ENCODE measurements around the gene IRAK2.
"Not testable (repeated sequence)": the region's sequence is repeated elsewhere in the genome, so short reads cannot be mapped to it uniquely, and the experiment has no call there.

Gene IRAK2

DNA sequence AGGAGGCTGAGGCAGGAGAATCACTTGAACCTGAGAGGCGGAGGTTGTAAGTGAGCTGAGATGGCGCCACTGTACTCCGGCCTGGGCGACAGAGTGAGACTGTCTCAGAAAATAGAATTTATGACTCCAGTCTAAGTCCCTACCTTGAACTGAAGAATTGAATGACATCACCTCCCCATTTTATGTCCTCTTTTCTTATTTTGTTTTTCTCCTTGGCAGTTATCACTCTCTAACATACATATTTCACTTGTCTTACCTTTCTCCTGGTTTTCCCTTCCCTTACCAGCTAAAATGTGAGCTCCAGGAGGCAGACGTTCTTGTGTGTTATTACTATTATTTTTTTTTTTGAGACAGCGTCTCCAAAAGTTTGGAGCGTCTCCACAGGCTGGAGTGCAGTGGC lies 91.1 kb downstream of the IRAK2 start:
- no peak for DNase-seq (ENCODE audit: low read depth)

- DNase-seq (ENCODE audit: low read depth): no peak
Observed at GRCh38 chr3:10259036-10259435, 94.3 kb downstream of the IRAK2 start.

- no peak for DNase-seq (ENCODE audit: low read depth)
Observed at GRCh38 chr3:10259798-10260197, 95.1 kb downstream of the IRAK2 start.

DNA sequence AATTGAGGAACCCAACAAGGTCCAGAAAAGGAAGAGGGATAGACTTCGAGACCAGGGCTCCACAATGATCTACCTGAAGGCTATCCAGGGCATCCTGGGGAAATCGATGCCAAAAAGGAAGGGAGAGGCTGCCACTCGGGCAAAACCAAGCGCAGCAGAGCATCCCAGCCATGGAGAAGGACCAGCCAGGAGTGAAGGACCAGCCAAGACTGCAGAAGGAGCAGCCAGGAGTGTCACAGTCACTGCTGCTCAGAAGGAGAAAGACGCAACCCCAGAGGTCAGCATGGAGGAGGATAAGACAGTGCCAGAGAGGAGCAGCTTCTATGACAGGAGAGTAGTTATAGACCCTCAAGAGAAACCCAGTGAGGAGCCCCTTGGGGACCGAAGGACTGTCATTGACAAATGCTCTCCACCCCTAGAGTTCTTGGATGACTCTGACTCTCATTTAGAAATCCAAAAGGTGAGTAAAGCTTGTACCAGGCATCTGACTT lies 95.5 kb downstream of the IRAK2 start:
- no peak for DNase-seq (ENCODE audit: low read depth)

DNA sequence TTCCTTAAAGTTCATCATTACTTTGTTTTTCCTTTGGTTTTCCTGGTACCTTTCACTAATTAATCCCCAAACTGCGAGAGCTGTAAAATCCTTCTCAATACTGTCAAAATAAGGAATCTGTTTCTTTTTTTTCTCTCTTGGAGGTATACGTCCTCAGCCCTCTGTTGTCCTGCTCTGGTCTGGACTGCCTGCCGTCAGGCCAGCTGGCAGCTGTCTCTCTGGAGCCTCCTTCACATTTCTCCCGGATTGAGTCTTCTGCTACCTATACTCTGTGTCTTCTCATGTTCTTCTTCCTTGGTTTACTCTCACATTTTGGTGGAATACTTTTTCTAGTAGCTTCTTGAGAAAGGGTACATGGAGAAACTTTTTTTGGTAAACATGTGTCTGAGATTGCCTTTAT lies 97.3 kb downstream of the IRAK2 start:
- DNase-seq (ENCODE audit: low read depth): no peak

GRCh38 chr3:10263646-10264363 lies 99.1 kb downstream of the IRAK2 start:
- DNase-seq (ENCODE audit: low read depth): peak; percentile 46

DNA sequence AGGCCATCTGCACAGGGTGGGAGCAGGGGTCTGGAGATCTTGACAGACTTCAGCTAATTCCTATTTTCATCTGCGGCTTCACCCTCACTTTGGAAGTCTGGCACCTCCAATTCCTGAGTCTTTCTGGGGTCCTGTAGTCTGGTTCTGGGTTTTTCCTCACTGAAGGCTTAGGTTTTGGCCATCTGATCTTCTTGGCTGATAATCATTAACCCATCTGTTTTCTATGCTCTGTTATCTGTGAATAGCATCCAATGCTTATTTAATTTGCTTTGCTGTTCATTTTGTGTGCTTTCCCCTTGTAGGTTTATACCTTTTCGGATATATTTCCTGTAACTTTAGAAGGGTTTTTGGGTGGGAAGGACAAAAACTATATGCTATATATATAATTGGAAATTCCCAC lies 101.1 kb downstream of the IRAK2 start:
- DNase-seq (ENCODE audit: low read depth): no peak

- DNase-seq (ENCODE audit: low read depth): not testable (repeated sequence)
Observed at GRCh38 chr3:10266936-10267335, 102.2 kb downstream of the IRAK2 start.

- no peak for DNase-seq (ENCODE audit: low read depth)
Observed at GRCh38 chr3:10268116-10268515, 103.4 kb downstream of the IRAK2 start.

- DNase-seq (ENCODE audit: low read depth): no peak
Observed at GRCh38 chr3:10268930-10269329, 104.2 kb downstream of the IRAK2 start.

DNA sequence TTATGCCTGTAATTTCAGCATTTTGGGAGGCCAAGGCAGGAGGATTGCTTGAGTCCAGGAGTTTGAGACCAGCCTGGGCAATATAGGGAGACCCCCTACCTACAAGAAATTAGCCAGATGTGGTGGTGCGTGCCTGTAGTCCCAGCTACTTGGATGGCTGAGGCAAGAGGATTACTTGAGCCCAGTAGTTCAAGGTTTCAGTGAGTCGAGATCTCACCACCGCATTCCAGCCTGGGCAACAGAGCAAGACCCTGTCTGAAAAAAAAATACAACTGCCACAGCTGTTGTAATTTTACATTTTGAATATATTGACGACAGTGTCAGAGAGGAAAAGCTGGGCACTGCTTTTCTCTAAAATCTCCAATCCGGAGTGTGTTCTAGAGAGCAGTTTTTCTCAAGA lies 104.7 kb downstream of the IRAK2 start:
- DNase-seq (ENCODE audit: low read depth): no peak

- DNase-seq (ENCODE audit: low read depth): not testable (repeated sequence)
Observed at GRCh38 chr3:10272476-10272875, 107.8 kb downstream of the IRAK2 start.

DNA sequence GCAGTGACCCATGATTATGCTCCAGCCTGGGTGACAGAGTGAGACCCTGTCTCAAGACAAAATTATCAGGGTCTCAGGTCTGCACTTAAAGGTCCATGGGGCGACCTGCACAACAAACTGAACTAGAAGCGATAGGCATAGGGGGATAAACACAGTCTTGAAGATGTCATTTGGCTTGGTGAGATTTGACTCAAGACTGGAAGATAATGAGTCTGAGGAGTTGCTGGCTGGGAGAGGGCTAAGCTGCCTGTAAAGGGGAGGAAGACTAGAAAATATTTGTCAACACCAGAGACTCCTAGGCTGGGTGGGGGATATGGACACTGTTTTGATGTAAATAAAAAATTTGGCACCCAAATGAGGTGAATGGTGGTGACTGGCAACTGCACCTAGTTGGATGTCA lies 108.3 kb downstream of the IRAK2 start:
- no peak for DNase-seq (ENCODE audit: low read depth)

DNA sequence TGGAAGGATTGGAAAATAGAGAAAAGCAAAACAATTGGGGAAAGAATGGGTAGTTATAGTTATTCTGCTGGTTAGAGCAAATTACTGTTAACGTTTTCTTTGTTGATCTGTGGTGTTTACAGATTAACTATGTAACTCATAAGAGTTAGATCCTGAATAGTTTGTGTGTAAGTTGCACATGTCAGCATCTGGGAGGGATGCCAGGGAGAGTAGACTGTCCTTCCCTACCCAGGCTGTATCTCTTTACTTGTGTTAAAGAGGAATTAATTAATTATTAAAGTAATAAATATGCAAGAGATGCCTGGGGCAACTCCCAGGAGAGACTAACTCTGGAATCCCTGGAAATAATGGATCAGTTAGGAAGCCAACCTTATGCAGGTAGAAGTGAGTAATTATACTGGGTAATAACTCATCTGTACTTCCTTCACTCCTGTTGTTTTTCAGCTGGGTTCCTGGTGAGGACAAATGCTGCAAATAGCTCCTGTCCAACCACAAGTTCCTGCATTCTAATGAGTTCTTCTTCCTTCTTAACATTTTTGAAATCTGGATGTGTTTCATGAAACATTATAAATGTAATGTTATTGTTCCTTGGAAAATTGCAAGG lies 109.1 kb downstream of the IRAK2 start:
- no peak for DNase-seq (ENCODE audit: low read depth)

DNA sequence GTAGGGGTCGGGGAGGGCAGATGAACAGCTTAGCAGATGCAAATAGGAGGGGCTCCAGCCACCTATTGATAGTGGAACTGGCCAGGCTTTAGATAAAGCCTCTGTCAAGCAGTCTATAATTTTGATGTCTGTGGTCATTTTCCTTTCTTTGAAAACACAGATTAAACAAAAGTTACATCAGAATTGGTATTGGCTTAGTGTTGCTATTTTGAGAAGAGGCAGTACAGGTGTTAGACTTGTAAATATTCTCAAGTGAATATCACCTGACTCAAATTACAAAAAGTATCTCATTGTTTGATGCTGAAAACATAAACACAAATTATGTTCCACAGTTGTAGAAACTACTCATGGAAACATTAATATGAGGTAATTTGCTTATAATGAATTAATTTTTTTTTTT lies 109.9 kb downstream of the IRAK2 start:
- no peak for DNase-seq (ENCODE audit: low read depth)

DNA sequence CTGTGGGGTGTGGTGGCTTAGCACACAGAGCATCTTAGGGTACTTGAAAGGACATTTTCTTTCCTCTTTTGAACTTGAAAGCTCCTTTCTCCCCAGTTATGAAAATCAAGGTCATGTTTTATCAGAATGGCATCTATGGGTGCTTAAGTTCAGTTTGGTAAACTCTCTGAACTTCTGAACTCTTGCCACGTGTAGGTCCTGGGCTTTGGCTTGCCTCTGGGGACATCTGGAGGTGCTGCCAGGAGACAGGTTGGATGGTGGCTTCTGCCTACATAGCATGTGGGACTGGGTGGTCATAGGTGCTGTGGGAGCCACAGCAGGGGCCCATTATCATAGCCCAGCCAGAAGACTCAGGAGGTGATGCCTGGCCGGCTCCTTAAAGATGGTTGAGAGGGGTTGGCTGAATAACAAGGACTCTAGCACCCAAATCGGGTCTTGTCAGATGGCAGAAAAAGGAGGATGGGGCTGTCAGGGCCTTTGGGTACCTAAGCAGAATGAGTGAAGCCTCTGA lies 112.5 kb downstream of the IRAK2 start:
- no peak for DNase-seq (ENCODE audit: low read depth)

DNA sequence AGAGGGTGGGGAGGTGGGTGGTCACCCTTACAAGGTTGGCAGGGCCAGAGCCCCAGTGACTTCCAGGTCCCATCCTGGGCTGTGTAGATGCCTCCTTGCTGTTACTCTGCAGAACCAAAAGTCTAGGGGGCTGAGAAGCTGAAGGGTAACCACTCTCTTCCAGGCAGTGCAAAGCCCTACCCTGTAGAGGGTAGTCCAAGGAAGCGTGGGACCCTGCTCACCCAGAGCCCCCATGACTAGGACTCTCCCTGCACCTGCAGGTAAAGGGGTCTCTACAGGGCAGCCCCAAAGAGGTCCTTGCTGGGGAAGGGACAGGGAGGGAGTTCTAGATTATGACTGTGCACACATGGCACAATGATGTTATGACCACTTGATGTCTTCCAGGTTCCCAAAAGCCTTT lies 113.8 kb downstream of the IRAK2 start:
- DNase-seq (ENCODE audit: low read depth): no peak

GRCh38 chr3:10279384-10280176 lies 114.9 kb downstream of the IRAK2 start:
- no peak for DNase-seq (ENCODE audit: low read depth)

DNA sequence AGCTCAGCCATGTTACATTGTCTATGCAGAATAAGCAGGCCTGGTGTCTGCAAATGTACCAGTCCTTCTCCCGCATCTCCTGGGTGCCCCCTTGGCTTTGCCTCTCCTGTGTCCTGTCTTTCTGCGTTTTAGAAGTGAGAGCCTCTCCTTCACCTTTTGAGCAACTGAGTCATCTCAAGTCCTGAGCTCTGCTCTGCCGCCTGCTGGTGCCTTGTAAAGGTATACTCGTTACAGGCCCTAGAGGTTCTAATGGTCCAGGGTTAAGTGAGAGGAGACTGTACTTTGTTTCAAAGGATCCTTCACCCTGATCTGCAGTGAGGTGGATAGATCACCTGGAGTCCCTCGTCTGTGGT lies 115.4 kb downstream of the IRAK2 start:
- no peak for DNase-seq (ENCODE audit: low read depth)

- DNase-seq (ENCODE audit: low read depth): no peak
Observed at GRCh38 chr3:10280571-10280970, 115.9 kb downstream of the IRAK2 start.

DNA sequence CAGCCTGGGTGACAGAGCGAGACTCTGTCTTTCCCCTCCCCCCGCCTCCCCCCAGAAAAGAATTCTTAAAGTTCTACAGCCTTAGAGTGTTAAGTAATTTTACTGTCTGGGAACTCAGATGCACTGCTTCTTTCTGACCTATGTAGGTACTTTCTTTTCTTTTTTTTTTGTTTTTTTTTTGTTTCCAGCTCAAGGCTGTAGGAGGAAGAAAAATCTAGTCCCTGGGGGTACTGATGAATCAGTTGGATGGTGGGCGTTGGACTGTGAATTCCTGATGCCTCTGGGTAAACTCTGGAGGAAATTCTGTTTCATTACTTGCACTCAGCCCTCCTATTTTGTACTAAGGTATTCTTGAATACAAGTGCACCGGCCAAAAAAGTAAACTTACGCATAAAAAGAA lies 117.2 kb downstream of the IRAK2 start:
- DNase-seq (ENCODE audit: low read depth): no peak

DNA sequence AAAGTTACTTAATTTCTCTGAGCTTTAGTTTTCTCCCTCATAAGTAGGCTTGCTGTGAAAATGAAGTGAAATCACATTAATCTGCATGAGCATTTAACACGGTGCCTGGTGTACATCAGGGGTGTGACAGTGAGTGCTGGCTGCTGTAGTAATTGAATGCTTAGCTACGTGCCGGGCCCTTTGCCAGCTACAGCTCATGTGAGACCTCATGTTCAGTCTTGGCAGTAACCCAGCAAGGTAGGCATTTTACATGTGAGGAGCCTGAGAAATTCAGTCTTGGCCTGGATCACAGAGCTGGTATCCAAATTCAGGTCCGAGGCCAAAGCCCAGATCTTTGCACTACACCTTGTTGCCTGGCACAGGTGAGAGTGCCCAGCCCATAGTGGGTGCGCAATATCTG lies 118.9 kb downstream of the IRAK2 start:
- DNase-seq (ENCODE audit: low read depth): no peak

DNA sequence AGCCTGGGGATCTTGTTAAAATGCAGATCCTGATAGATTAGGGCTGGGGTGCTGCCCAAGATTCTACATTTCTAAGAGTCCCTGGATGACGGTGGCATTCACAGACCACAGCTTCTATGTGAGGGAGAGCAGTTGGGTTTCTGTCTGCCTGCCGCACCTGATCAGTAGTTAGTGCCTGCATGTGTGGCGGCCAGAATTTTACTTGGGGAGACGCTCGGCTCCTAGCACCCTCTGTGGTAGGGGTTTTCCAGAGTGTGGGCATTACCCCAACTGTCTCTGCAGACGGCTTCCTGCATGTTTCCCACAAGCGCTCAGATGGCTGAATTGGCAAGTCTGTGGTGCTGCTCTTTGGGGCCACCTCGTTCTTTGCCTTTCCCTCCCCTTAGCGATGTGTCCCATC lies 119.8 kb downstream of the IRAK2 start:
- no peak for DNase-seq (ENCODE audit: low read depth)
